Left renal pelvis (tissue), 4 donors: ENCODE measurements around the gene DDX60. TPM values are rescaled to one million over a fixed set of nuclear protein-coding genes. Genes with fewer than 3 reads are reported as not detected.
"Not testable (repeated sequence)": the region's sequence is repeated elsewhere in the genome, so short reads cannot be mapped to it uniquely, and the experiment has no call there.

Source experiments
- DNase-seq, 4 donors: peaks; one replicate each; pipeline ENCODE4 v3.0.0-alpha.2; 2013; ENCODE audit warnings: low read depth in 4 of 4, low spot score in 3 of 4
- polyA plus RNA-seq, 4 donors: library from polyadenylated mRNA; unstranded; fragments of 120-200 nt; gene quantifications; one replicate each; pipeline ENCODE4 v1.2.1, GENCODE V29; 2013; ENCODE audit not compliant: insufficient read length in 4 of 4

DDX60 gene
- polyA plus RNA-seq, 4 donors = 10.3 to 14.6 (median 12.2) TPM

DNA sequence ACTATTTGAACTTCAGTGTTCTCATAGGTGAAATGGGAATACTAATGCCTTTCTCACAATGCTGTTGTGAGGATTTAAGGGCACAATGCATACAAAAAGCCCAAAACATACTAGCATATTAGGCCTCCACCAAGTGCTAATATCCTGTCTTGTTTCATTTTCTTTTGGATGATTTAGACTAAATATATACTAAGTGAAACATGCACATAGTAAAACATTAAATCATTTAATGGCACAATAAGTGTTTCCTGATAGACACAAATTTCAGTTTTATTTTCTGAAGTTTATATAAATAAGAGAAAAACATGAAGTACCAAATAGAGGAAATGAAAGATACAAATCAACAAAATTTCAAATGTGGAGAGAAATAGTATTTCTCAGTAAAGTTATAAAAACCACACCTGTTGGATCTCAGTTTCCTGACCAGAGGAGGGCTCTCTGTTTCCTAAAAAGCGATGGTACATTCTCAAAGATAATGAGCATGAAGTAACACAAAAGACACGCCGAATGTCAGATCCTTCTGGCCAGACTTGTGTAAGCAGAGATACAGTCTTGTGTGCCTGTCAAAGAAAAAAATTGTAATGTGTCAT is 25.1 kb downstream of the DDX60 start:
- DNase-seq = no peak

DNA sequence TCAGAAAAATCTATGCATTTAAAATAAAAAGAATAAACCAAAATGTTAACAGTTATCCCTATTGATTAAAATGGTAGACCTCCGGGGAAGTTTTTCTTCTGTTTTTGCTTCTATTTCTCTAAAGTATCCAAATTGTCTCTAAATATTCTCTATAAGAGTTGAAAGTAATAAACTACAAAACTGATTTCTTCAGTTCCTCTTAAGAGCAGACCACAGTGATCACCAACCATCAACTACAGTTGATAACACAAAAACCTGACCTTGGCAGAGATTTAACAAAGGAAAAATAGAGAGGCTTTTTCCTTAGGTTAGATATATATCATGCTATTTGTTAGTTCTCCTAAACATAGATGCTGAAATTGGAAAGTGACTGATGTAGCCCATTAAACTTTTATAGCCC is 27.3 kb downstream of the DDX60 start:
- DNase-seq = no peak

DNA sequence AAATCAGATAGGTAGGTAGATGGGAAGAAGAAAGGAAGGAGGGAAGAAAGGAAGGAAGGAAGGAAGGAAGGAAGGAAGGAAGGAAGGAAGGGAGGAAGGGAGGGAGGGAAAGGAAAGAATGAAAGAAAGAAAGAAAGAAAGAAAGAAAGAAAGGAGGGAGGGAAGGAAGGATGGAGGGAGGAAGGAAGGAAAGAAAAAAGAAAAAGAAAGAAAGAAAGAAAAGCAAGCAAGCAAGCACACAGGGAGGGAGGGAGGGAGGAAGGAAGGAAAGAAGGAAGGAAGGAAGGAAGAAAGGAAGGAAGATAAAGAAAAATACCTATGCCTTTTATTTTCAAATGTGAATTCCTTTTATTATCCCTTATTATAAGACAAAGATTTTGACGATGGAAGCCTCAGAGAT is 32.7 kb downstream of the DDX60 start:
- DNase-seq = not testable (repeated sequence)

DNA sequence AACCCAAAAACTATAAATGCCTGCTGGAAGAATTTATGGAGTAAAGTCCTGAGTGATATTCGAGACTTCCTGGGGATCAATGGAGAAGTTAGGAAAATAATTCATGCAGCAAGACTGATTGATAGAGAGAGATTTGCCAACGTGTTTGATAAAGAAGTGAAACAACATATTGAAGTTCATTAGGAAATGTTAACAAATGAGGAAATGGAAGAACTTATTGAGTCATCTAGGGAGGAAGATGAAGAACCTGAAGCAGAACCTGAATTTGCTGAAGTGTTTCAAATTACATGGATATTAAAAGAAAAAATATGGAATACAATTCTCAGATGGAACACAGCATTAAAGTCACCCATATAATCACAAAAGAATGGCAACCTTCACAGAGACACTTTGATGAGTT is 39.0 kb downstream of the DDX60 start:
- no peak for DNase-seq

DNA sequence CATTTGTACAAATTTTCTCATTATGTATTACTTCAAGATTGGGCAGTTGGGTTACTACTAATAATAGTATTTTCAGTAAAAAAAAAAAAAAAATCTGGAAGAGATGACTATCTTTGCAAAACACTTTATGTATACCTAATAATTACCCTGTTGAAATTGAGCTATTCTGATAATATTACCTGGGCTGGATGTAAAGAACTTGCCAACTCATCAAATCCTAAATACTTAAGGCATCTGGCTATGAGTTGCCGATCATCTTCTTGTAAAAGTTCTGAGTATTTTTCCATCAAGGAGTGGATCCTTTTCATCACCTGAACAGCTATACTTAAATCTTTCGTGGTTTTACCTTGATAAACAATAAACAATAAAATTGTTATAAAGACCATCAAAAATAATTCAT is 42.7 kb downstream of the DDX60 start:
- DNase-seq = no peak

DNA sequence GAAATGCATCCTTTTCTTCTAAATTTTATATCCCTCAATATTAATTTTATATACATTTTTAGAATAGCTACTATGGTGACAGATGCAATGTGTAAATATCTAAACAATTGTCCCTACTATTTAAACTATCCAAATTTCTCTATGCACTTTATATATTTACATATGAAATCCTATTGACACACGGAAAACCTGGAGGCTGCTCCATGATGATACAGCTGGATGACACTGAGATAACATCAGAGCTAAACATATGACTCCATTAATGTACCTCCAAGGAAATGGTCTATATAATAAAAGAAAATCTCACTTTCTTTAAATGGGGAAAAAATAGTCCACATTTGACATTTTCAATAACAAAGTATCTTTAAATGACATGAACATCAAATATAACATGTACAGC is 43.7 kb downstream of the DDX60 start:
- no peak for DNase-seq

DNA sequence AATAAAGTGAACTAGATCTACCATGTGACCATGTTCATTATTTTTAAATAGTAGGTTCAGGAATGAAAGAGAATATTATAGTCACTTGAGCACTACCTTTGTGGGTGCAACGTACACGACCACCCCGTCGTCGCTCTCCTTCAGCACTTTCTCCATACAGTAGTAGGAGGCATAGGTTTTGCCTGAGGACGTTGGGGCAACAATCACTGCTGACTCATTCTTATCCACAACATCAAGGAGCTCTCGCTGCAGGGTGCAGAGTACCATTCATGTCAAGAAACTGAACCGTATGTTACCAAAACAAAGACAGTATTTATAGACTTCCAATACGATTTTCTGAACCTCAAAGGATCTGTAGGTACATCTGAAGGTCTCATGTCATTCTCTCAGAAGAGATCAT is 44.7 kb downstream of the DDX60 start:
- no peak for DNase-seq

DNA sequence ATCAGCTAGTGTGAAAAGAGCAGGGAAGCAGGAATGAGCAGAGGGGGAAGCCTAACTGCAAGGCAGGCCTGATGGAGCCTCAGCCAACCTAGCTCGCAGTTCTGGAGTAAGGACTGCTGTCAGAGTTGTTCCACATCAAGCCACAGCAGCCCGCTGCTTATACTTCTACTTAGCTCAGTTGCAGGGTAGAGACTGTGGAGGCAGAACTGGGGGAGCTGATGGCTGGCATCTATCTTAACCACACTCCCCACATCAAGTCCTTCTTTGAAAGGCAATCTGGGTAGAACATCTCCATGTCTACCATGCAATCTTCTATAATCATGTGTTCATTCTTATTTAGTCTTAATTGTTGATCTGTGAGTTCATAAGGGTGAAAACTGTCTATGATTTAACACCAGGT is 46.1 kb downstream of the DDX60 start:
- no peak for DNase-seq

DNA sequence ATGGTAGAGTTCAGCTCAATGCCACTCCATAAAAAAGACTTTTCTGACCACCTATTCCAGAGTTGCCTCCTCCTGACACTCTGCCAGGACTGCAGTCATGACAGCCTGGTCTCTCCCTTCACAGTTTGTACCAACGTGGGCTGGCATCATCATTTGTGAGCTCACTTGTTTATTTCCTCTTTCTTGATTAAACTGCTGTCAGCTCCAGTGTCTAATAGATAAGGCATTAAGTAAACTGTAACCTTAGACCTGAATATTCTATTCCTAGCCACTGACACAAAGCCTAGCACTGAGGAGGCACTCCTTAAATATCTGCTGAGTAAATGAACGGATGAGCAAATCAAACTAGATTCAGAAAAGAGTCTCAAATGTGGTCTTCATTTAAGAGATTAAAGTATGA is 48.7 kb downstream of the DDX60 start:
- no peak for DNase-seq

DNA sequence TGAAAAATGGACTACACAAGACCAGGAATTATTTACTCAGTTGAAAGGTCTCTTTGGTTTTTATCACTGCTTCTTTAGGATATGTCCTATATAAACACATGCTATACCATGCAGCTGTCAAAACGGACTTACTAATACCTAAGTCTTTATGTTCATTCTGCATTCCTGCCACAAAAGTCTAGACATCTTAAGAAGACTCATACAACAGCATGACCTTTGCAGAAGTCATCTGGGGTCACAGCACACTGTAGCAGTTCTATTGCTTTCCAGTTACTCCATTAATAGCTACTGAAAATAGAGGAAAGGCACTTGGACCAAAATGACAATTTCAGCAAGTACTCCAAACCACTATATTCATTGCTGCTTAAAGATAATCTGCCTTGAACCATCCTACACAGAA is 53.2 kb downstream of the DDX60 start:
- DNase-seq = no peak

DNA sequence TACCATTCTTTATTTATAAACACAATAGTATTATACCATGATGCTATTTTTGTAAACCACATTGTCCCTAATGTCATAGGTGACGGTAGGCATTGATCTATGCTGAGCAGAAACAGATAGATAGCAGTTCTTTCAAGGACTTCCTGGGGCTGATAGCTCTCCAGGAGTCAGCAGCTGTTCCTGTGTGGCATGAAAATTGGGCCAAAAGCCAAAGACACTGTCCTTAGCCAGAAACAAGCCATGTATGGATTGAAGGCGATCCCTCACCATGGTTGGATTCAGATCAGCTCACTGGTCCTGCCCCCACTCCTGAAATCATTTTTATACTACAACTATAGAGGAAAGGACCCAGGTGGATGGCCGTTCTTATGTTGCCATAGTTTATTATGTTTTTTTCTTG is 53.6 kb downstream of the DDX60 start:
- no peak for DNase-seq

DNA sequence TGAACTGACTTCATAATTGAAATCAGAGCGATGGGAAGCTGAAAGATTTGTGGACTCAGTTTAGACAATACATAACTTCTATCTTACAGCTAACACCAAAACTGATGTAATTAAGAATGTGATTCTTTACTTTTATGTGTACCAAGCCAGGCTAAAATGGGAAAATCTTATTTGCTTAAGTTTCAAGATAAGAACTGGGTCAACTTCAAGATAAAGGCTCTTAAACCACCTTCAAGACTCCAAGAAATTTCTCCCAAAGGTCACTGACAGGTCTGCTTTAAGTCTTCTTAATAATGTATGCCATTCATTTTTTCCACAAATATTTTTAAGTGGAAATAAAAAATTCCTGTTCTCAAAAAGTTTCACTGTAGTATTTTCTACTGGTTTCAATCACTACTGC is 55.5 kb downstream of the DDX60 start:
- DNase-seq = no peak

DNA sequence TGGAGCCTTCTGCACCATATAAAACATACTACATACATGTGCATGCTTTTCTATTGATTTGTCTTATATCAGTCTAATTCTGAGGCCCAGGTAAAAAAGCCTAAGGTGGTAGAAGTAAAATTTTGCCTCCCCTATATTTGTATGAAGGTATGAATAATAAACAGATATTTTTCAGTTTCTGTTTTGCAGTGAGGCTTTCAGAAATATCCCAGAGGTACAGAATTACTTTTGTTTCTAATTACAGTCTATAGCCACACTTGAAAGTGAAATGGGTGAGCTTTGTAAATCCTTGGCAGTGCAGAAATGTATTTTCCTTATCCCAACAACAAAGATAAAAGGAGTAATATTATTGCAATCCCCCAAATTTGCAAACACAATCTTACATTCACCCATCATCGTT is 59.5 kb downstream of the DDX60 start:
- no peak for DNase-seq

DNA sequence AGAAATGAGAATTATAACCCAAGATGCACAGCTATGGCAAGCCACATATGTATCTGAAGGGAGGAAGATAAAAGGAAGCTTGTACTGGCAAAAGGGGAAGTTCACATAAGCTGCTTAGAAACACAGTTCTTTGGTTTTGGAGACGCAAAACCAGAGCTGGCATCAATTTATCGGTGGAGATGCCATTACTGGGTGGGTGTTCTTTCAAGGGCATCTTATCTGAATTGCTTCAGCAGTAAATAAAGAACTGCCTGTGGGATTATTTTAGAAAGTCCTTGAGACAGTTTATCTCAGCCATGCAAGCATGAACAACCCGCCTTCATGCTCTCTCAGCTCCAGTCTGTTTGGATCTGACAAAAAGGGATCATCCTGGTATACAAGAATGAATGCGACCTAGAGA is 60.8 kb downstream of the DDX60 start:
- DNase-seq = no peak

DNA sequence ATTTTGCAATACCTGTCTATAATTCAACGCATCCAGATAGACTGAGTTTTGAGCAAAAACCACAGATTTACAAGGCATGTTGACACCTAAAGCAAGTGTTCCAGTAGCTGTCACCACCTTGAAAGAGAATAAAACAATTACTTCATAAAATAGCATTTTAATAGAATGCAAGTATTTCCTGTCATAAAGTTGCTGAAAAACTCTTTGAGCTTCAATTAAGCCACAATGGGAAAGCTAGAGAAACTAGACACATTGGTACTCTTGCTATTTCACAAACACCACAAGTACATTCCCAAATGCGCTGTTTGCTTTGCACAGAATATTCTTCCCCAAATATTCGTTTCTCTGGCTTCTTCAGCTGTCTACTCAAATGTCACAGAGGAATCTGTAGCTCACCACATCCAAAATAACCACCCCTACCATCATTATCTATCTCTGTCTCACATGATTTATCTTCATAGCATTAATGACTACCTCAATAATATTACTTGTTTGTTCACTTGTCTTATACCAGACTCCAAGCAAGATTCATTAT is 70.3 kb downstream of the DDX60 start:
- no peak for DNase-seq

DNA sequence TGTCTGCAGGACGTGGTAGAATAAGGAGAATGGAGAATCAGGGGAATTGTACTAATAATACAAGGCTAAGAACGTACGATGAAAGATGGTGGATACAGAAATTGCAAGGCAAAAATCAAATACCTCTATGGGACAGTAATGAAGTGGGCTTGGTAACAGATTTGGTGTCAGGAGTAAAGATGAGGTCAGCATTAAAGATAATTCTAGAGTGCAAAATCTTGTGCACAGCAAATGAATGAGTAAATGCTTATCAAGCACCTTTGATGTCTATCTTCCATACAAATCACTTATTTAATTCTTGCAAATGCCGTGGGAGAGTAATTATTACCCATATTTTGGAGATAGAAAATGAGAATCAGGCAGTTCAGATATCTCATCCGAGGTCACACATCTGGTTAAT is 70.9 kb downstream of the DDX60 start:
- no peak for DNase-seq

DNA sequence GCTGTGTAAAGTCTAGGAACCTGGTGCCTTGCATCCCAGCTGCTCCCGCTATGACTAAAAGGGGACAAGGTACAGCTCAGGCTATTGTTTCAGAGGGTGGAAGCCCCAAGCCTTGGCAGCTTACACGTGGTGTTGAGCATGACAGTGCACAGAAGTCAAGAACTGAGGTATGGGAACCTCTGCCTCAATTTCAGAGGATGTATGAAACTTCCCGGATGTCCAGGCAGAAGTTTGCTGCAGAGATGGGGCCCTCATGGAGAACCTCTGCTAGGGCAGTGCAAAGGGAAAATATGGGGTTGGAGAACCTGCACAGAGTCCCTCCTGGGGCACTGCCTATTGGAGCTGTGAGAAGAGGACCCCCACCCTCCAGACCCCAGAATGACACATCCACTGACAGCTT is 76.6 kb downstream of the DDX60 start:
- DNase-seq = no peak

DNA sequence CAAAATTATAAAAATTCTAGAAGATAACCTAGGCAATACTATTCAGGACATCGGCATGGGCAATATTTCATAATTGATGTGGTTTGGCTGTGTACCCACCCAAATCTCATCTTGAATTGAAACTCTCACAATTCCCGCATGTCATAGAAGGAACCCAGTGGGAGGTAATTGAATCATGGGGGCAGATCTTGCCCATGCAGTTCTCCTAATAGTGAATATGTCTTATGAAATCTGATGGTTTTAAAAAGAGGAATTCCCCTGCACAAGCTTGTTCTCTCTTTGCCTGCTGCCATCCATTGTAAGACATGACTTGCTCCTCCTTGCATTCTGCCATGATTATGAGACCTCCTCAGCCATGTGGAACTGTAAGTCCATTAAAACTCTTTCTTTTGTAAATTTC is 77.7 kb downstream of the DDX60 start:
- DNase-seq = no peak

DNA sequence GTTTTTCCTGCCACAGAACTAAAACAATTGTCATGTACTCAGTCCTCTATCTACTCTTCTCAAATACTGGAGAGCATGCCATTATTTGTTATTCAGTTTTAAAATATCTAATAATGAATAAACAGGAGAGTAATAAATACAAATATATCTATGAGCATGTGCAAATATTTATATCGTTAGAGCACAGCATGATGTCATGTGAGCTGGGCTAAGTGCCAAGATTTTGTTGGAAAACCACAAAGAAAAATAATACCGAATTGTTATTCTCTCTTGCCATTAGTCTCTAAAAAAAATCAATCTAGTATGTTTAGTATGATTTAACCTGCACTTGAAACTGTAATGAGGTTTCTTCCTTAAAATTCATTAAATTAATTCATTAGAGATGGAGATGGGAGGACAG is 97.3 kb downstream of the DDX60 start:
- DNase-seq = no peak

DNA sequence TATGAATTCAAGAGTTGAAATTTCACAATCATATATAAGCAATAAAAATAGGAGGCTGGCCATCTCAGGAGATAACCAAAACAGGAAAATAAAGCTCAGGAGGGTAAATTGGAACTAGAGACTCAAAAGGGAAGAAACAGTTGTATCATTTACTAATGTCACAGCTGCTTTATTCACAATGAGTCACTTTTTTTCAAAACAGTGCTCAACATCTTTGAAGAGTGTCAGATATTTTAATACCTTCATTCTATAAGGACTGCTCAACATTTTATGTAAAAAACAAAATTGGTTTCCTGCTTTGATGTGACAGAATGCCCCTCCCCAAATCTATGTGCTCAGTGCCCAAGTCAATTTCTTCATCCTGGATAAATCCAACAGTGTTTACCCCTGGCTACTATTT is 97.7 kb downstream of the DDX60 start:
- no peak for DNase-seq

DNA sequence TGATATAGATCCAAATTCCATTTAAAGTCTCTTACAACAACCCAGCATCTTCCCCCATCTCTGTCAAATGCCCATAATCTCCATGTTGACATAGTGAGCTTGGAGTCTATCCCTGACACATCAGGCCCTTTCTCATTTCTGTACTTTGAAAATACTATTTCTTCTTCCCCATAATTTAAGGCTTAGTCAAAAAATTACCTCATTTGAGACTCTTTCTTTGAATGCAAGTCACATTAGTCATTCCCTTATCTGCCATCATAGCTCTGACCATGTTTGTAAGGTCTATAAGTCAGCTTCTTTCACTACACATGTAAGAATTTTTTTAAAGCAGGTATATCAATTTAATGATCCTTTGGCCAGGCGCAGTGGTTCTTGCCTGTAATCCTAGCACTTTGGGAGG is 99.9 kb downstream of the DDX60 start:
- no peak for DNase-seq

DNA sequence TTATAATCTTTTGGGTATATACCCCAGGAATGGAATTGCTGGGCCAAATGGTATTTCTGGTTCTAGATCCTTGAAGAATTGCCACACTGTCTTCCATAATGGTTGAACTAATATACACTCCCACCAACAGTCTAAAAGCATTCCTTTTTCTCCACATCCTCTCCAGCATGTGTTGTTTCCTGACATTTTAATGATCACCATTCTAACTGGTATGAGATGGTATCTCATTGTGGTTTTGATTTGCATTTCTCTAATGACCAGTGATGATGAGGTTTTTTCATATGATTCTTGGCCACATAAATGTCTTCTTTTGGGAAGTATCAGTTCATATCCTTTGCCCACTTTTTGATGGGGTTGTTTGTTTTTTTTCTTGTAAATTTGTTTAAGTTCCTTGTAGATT is 105.0 kb downstream of the DDX60 start:
- DNase-seq = not testable (repeated sequence)

DNA sequence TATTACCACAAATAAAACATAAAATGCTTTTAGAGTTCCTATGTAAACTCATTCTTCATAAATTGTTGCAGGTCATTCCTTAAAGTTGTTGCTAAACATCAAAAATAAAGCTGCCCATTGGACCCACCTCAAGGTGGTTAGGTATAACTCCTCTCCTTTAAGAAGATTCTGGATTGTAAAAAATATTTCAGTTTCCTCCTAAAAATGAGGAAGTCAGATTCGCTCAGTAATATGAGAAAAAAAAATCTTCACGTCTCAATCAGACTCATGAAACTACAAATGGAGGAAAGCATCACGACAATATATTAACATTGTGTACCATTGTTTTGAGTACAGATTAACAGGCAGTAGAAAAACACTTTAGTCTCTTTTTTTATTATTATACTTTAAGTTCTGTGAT is 105.9 kb downstream of the DDX60 start:
- no peak for DNase-seq
